Caki2 (cell line): ENCODE results near the gene PCDHB4. TPM values are rescaled to one million over a fixed set of nuclear protein-coding genes. Genes with fewer than 3 reads are reported as not detected.
A peak's percentile ranks its signal among the peaks of the same experiment; 100 is the strongest.
"Not testable (repeated sequence)": the region's sequence is repeated elsewhere in the genome, so short reads cannot be mapped to it uniquely, and the experiment has no call there.

Source experiments
- DNase-seq: peaks from one replicate; pipeline ENCODE4 v3.0.0-alpha.2; 2015; ENCODE audit warnings: low read depth
- in situ Hi-C: cut with HindIII; loops from 2 replicates; pipeline ENCODE4 v1.10.0; 2016; ENCODE audit warnings: low sequenced_read_pairs, low pct_unique_long_range_greater_than_20kb, mixed read lengths
- total RNA-seq: library from RNA; depleted of rRNA; stranded (reverse); fragments of >200 nt; shearing (Covaris generic); gene quantifications from 2 replicates; pipeline ENCODE4 v1.2.3, GENCODE V29; 2014; ENCODE audit warnings: low replicate concordance; rRNA removed

PCDHB4 gene
- not detected in 2 replicates for total RNA-seq

- DNase-seq: no peak
- in situ Hi-C loops: no loop called here
These were observed at the start of gene PCDHB4 for GRCh38 chr5:141121563-141121962. Gene PCDHB4, plus strand, starts transcription at chr5:141121818. Its CDS starts 181 bp downstream, at chr5:141121999.

GRCh38 chr5:141077826-141078225 lies 43.8 kb upstream of the PCDHB4 start:
- in situ Hi-C loops: no loop called here
- no peak for DNase-seq

- in situ Hi-C loops: no loop called here
- DNase-seq: no peak
These were observed 39.4 kb upstream of the PCDHB4 start for GRCh38 chr5:141082228-141082627.

GRCh38 chr5:141084487-141084989 lies 37.1 kb upstream of the PCDHB4 start:
- DNase-seq: no peak
- in situ Hi-C loops: no loop called here

- in situ Hi-C loops: no loop called here
- DNase-seq: no peak
These were observed 26.9 kb upstream of the PCDHB4 start, which contains the start of gene PCDHB2 for GRCh38 chr5:141094481-141095262. Gene PCDHB2, plus strand, starts transcription at chr5:141094615. Its CDS starts 176 bp downstream, at chr5:141094791.

GRCh38 chr5:141095263-141095641 lies 26.4 kb upstream of the PCDHB4 start:
- in situ Hi-C loops: no loop called here
- no peak for DNase-seq

- in situ Hi-C loops, DNase-seq: not testable (repeated sequence)
These were observed 25.4 kb upstream of the PCDHB4 start for GRCh38 chr5:141096181-141096580.

- DNase-seq, in situ Hi-C loops: not testable (repeated sequence)
These were observed 25.0 kb upstream of the PCDHB4 start for GRCh38 chr5:141096586-141096985.

GRCh38 chr5:141100243-141100805 lies 21.3 kb upstream of the PCDHB4 start, which contains the start of gene PCDHB3:
Gene PCDHB3, plus strand, starts transcription at chr5:141100473. Its CDS starts 177 bp downstream, at chr5:141100650.
- no peak for DNase-seq
- in situ Hi-C loops: no loop called here

GRCh38 chr5:141101059-141101458 lies 20.6 kb upstream of the PCDHB4 start:
- in situ Hi-C loops: no loop called here
- no peak for DNase-seq

GRCh38 chr5:141102070-141102469 lies 19.5 kb upstream of the PCDHB4 start:
- in situ Hi-C loops, DNase-seq: not testable (repeated sequence)

- in situ Hi-C loops, DNase-seq: not testable (repeated sequence)
These were observed 19.1 kb upstream of the PCDHB4 start for GRCh38 chr5:141102471-141102870.

GRCh38 chr5:141105350-141105749 lies 16.3 kb upstream of the PCDHB4 start:
- in situ Hi-C loops: no loop called here
- DNase-seq: no peak

GRCh38 chr5:141119250-141119649 lies 2.4 kb upstream of the PCDHB4 start:
- in situ Hi-C loops: no loop called here
- DNase-seq: no peak

- no peak for DNase-seq
- in situ Hi-C loops: no loop called here
These were observed 367 bp downstream of the PCDHB4 start for GRCh38 chr5:141121985-141122384.

GRCh38 chr5:141123396-141124135 lies 1.9 kb downstream of the PCDHB4 start:
- in situ Hi-C loops, DNase-seq: not testable (repeated sequence)

- in situ Hi-C loops: no loop called here
- no peak for DNase-seq
These were observed 5.7 kb downstream of the PCDHB4 start for GRCh38 chr5:141127305-141127704.

GRCh38 chr5:141135030-141135717 lies 13.6 kb downstream of the PCDHB4 start, which contains the start of gene PCDHB5:
Gene PCDHB5, plus strand, starts transcription at chr5:141135206. Its CDS starts 229 bp downstream, at chr5:141135435.
- peak; percentile 59 for DNase-seq

More at GRCh38 chr5:141135030-141135717, 13.6 kb downstream of the PCDHB4 start, which contains the start of gene PCDHB5:
- in situ Hi-C loops: no loop called here
